Right renal pelvis (tissue), 4 donors: ENCODE measurements around the gene NANOS2. TPM values are rescaled to one million over a fixed set of nuclear protein-coding genes. Genes with fewer than 3 reads are reported as not detected.

Experiments
- DNase-seq, 4 donors: peaks; one replicate each; pipeline ENCODE4 v3.0.0-alpha.2; 2013; ENCODE audit warnings: low read depth in 4 of 4, low spot score in 3 of 4, missing footprints in 1 of 4
- polyA plus RNA-seq, 4 donors: library from polyadenylated mRNA; unstranded; fragments of 120-200 nt; gene quantifications; one replicate each; pipeline ENCODE4 v1.2.1, GENCODE V29; 2013; ENCODE audit not compliant: insufficient read length in 4 of 4

Gene NANOS2
- polyA plus RNA-seq: under 1 TPM in 1 of 4 donors, not detected in 3; 0.08 TPM

DNA sequence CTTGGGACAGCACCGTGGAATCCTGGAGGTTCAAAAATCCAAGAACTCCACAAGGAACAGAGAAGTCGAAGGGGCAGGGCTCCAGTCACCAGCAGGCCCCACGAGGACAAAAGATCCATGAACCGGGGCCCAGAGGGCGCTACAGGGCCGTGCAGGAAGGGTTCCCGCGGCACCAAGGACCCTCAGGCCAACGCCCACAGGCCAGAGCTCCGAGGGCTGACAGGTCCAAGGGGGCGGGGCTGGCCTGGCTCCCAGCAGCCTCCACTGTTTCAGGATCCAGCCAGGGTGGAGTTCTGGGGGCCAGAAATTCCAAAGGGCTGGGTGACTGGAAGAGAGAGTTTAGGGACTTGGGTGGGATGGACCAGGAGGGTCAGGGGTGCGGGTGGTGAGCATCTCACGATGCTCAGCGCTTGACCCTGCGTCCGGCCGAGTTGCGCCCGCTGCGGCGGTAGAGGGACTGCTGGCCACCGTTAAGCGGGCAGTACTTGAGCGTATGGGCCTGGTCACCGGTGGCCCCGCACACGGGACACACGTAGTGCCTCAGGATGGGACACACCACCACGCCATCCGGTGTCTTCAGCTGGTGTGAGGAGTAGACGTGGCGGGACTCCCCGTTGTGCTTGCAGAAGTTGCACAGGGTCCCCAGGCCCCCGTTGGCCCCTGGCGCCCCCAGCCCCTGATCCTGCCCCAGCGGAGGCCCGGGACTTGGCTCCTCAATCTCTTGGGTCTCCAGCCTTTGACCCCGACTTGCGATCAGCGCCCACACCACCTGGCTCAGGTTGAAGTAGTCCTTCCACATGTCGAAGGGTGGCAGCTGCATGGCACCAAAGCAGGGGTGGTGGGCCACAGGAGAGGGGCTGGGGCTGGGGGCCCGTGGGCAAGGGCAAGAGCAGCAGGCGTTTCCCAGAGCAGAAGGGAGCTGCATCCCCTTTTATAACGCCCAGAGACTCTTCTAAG, at the start of gene NANOS2:
TSS of gene NANOS2 (minus strand) at position 905 of the 957 bp plus-strand sequence. CDS start at position 820, 85 bp downstream.
- no peak for DNase-seq

DNA sequence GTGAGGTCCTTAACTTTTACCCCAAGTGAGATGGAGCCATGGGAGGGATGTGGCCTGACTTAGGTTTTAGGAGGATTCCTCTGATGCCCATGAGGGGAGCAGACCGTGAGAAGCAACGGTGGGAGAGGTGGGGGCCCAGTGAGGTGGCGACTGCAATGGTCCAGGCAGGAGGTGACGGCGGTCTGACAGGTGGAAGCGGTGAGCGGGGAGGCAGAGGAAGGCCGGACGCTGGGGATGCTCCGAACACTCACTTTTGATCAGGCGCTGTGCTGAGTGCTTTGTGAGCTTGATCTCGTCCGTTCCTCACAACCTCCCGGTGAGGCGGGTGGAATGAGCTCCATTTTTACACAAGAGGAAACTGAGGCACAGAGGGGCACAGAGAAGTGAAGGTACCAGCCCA, 47.4 kb upstream of the NANOS2 start:
- no peak for DNase-seq

DNA sequence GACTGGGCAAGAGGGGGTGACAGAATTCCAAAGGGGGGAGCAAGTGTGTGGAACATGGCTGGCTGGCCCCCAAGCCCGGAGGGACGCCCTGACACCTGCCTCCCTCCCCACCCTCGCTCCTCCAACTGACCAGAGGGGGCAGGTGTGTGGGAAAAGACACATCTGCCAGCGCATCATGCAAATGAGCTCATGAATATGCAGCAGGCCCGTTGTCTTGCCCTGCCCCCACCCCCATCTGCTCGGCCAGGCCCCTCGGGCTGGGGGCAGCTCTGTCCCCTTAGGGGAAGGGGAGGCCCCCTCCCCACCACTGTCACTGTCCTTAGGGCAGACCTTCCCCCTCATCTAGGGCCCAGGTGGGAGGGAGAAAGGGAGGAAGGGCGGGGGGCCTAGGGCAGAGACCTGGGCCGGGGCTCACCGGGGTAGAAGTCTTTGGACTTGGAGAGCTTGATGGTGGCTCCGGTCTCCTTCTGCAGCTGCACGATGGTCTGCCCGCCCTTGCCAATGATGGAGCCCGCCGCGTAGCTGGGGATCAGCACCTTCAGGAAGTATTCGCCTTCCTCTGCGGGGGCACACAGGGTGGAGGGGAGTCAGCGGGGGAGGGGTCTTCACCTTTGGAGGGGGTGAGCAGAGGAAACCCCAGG, 46.1 kb upstream of the NANOS2 start:
- DNase-seq: no peak

DNA sequence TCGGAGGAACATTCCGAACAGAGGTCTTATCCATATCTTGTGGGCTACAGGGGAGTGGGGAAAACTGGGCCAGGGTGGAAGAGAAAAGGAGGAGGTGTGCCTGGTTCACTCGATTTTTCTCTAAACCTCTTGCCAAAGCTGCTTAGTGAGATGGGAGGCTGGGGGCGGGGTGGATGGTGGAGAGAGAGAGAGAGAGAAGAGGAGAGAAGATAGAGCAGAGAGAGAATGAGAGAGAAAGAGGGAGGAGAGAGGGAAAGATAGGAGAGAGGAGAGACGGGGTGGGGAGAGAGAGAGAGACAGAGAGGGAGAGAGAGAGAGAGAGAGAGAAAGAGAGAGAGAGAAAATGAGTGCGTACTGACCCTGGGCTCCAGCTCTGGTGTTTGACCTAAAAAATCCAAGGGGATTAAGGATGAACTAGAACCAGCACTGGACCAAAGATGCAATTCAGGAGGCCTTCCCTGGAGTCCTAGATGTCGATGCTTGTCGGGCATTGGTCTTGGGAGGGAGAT, 45.0 kb upstream of the NANOS2 start:
- no peak for DNase-seq

DNA sequence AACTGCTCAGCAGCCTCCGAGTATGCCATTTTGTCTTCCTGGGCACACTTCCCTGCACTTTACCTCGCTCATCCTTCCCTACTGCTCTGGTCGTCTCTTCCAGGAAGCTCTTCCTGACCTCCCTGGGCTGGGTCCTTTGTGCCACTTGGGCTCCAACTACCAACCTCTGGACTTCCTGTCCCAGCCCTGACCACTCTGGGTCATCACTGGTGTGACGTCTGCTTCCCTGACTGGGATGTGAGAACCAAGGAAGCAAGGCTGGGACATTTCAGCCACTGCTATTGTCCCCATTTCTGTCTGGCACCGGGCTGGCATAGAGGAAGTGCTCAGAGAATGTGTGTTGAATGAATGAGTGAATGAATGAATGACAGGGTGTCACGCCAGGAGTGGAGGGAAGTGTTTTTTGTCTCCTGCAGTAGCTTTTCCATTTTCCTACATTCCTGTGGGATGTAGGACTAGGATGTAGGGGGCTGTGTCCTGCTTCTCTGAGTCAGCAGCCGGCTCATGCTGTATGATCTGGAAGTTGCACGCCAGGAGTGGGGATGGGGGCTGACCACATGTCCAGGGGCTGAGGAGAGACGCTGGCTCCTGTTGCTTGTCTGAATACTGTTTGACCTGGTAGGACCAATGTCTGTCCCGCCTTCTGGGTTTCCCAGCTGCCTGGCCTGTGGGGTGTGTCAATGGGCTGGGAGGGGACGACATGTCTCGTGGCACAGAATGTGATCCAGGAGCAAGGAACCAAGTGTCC, 44.4 kb upstream of the NANOS2 start:
- no peak for DNase-seq

DNA sequence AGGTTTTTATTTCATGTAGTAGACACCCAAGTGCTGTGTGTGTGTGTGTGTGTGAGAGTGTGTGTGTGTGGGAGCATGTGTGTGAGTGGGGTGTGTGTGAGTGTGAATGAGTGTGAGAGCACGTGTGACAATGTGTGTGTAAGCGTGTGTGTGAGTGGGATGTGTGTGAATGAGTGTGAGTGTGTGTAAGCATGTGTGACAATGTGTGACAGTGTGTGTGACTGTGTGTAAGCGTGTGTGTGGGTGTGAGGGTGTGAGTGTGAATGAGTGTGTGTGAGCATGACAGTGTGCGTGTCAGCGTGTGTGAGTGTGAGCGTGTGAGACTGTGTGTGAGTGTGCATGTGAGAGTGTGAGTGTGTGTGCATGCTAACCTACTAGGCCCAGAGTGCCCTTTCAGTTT, 43.7 kb upstream of the NANOS2 start:
- DNase-seq: no peak

DNA sequence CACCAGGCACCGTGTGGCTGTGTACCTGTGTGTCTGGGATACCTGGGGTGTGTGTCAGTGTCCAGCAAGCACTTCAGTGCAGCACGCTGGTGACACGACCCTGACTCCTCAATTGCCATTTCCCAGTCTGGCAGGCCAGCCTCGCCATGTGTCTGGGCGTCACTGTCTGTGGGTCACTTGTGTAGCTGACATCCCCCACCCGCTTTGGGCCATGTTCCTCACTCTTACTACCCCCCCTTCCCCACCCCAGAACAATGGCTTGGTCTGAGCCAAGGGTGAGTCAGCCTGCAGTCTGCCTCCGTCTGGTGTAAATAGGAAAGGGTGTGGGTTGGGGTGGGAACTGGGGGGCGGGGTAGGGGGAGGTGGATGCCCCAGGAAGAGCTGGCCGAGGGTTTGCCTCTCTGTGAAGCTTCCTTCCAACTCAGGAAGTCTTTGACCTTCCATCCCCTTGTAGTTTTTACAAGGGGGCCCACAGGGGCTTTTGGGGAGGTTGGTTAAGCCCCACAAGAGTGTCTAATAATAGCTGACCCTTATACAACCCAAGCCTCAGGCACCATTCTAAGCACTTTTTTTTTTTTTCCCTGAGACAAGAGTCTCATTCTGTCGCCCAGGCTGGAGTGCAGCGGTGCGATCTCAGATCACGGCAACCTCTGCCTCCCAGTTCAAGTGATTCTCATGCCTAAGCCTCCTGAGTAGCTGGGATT, 41.5 kb upstream of the NANOS2 start:
- DNase-seq: no peak

DNA sequence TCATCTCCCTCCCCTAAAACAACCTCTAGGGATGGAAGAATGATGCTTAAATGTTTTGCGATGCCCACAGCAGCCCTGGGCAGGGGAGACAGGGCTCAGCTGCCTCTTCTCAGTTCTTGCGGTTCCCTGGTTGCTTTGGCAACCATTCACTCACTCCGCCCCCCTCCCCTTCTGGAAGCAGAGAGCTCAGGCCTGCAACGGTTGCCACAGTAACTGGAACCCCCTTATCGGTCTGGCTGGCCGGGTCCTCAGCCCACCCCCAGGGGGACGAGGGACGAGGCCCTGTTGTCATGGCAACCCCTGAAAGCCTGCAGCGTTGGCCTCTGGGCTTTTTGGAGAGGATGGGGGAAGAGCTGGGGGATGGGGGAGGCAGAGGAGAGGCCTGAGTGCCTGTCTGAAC, 39.6 kb upstream of the NANOS2 start:
- no peak for DNase-seq

DNA sequence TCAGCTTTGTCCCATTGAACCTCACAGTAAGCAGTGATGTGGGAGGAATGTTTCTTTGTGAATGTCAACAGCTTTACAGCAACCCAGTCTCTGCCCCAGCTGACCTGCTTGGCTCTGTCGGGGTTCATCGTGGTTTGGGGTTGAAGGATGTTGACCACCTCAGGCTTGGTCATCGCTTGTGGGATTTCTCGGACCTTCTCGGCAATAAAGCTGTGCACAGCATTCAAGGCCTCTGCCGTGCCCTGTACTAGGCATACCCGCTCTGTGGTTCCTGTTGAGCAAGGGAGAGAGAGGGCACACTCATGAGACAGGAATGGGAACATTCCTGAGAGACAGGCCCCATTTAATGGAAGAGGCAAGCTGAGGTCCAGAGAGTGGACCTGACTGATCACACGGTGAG, 39.1 kb upstream of the NANOS2 start:
- no peak for DNase-seq

DNA sequence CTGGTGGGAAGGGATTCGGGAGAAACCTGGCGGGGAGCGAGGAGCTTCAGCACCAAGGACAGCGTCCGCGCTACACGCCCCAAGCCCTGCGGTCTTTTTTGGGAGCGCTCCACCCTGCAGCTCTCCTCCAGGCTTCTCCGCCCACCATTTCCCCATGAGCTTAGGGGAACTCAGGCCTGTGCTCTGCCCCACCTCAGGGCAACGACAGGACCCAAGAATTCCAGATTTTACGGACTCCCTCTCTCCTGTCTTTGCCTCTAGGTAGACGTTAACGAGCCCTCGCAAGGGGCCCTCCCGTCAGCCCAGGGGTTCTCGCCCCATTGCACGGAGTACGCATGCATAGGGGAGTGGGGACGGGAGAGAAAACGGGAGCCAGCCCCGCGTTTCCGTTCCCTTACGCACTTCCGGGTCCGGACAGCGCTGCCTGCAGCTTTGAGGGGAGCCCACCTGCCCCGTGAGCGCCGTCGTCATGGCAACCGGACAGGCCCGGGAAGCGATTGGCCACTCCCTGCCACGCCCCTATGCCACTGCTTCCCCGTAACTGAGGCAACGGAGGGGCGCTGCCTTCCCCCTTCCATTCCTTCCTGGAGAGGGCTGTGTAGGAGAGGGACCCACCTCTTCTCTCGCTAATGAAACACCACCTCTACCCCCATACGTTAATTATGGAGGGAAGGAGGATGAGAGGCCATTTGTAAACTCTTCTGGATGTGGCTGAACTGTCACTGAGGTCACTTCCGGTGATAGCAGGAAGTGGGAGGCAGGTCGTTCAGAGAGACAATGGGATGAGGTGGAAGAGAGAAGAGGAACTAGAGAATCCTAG, 38.3 kb upstream of the NANOS2 start:
- DNase-seq: peak; percentile 33 to 60 (median 49)

DNA sequence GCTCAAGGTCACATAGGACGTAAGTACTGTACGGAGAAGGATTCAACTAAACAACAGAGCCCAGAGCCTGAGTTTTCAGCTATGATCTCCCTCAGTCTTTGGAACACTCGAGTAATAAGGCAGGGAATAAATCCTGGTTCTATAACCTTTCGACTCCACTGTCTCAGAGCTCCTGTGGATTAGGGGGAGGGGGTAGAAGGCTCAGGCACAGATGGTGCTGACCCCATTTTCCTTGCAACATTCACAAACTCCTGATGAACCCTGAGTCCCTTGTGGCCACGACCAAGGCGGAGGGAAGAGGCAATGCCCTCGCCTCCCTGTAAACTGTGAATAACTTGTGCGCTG, 37.7 kb upstream of the NANOS2 start:
- no peak for DNase-seq

DNA sequence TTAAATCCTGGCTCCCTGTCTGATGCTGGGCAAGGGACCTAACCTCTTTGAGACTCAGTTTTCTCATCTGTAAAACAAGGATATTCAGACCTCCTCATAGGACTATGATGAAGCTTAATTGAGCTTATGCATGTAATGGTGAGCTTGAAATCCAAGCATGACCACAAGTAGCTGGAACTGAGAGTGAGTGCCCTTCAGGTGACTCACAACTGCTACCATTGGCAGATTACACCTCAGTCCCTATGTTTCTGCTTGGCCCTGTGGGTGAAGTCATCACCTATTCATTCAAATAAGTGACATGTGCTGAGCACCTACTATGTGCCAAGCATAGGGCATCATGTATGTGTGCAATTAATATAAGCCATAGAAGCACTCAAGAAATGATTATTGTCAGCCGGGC, 33.3 kb upstream of the NANOS2 start:
- no peak for DNase-seq

DNA sequence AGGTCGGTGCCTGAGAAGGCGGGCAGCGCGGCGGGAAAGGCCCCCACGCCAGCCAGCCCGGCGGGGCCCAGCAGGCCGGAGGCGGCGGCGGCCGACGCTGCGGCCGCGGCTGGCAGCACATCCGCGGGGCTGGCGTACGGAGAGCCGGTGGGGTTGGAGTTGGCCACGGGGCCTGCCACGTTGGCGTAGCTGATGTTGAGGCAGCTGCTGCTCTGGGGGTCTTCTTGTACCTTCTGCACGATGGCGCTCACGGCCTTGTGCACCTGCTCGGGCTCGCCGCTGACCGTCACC, 25.9 kb upstream of the NANOS2 start:
- no peak for DNase-seq

DNA sequence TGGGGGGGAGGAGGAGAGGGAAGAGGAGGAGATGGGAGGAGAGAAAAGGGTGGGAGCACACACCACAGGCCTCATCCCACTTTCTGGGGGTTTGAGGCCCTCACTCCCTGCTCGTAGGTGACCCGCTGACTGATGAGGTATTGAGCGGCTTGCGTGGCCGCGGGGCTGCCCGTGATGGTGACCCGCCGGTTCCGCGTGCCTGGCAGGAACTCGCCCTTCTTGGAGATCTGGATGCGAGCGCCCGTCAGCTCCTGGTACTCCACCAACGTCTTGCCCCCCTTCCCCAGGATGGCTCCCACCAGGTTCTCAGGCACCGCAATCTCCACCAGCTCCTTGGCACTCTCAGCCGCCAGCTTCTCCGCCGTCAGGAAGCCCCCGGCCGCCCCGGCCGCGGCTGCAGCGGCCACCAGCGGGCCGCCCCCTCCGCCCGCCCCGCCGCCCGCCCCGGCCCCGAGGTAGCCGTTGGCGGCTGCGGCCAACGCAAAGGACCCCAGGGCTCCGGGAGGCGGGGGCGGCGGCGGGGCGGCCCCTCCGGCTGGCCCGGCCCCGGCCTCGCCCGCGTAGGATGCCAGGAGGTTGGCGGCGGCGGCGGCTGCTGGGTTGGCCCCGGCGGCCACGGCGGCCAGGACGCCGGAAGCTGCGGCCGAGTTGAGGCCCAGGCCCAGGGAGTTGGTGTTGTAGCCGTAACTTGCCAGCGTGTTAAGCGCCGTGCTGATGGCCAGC, 25.4 kb upstream of the NANOS2 start:
- DNase-seq: no peak

DNA sequence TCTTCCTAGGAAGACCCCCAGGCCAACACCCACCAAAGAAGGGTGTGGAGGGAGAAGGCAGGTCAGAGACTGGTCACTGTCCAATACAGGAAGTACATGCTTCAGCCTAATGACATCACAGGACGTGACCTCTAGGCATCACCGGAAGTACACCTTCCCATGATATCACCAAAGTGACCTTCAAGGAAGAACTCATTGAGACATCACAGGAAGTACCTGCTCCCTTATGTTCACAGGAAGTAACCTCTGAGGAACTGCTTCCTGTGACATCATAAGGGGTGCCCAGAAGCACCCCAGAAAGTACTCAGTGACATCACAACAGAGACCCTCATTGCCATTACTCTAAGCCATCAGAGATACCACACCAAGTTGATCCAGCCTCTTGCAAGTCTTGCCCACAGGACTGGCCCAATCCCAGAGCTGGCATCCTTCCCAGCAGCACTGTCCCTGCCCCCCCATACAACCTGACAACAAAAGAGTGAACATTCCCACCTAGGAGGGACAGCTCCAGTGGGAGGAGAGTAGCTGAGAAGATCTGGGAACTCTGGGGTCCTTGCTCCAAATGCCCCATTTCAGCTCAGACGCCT, 24.2 kb upstream of the NANOS2 start:
- no peak for DNase-seq

DNA sequence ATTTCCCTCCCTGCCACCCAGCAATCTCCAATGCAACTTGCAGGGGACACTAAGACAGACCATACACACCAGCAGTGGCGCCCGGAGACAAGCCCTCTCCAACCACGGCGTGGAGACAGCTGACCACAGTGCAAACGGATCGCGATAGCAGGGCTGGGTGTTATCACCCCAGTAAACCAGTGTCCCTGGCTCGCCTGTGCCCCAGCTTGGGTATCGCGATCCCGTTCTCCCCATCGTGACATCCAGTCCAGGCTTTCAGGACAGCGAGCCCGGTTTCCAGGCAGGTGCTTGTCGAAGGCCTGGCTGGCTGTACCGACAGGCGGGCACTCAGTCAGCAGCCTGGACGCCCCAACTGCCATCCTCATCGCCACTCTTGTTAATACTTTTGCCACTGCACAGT, 20.7 kb upstream of the NANOS2 start:
- no peak for DNase-seq

DNA sequence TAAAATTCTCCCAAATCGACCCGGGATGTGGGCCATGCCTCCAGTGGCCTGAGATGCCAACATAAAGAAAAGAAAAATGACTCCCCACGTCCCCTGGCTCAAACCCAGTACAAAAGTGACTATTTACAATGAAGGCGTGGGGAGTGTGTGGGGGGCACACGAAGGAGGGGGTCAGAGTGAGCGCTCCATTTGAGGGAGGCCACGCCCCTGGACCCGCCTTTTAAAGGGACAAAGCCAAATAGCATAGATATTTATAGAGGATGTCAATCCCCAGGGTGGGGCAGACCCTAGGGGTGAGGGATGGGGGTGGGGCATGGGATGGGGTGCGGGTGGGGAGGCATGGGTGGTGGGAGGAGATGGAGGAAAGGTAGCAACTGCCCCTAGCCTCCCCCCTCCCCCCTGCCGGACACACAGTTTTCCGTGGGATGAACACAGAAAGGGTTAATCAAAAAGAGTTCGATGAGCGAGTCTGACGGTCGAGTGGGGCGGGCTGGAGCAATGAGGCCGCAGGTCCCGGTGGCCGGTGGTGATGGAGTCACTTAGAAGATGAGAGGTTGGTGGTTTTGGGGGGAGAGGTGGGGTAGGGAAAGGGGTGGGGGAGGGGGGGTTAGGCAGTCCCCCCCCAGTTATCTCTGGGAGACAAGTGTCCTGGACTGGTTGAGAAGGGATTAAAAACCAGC, 20.1 kb upstream of the NANOS2 start:
- DNase-seq: no peak

DNA sequence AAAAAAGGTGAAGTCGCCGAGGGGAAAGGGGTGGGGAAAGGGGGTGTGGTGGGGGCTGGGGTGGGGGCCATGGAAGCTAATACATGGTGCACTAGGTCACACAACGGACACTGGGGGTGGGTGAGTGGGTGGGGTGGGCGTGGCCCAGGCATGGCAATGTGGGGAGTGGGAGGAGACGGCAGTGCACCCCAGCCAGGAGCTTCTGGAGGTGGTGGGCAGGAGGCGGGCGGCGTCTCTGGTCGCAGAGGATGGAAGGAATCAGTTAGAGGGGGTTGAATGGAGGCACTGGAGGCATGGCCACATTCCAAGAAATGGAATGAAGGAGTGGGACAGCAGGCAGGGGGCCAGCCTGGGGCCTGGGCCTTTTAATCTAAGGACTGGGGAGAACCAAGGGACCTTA, 19.2 kb upstream of the NANOS2 start:
- DNase-seq: no peak
